Measurements from ENCODE around the gene C12orf56.
"Not testable (repeated sequence)": the region's sequence is repeated elsewhere in the genome, so short reads cannot be mapped to it uniquely, and the experiment has no call there.

Gene C12orf56

GRCh38 chr12:64385468-64385867 lies 5.1 kb downstream of the C12orf56 start:
- no peak for DNase-seq (ENCODE audit: low read depth)

GRCh38 chr12:64385019-64385418 lies 5.5 kb downstream of the C12orf56 start:
- DNase-seq (ENCODE audit: low read depth) = no peak

GRCh38 chr12:64383675-64384074 lies 6.9 kb downstream of the C12orf56 start:
- no peak for DNase-seq (ENCODE audit: low read depth)

- DNase-seq (ENCODE audit: low read depth) = no peak
Measured at GRCh38 chr12:64362721-64363305, 27.7 kb downstream of the C12orf56 start.

GRCh38 chr12:64361173-64361572 lies 29.4 kb downstream of the C12orf56 start:
- DNase-seq (ENCODE audit: low read depth) = not testable (repeated sequence)

GRCh38 chr12:64356209-64356608 lies 34.3 kb downstream of the C12orf56 start:
- DNase-seq (ENCODE audit: low read depth) = not testable (repeated sequence)

- DNase-seq (ENCODE audit: low read depth) = no peak
Measured at GRCh38 chr12:64352181-64352580, 38.4 kb downstream of the C12orf56 start.

- DNase-seq (ENCODE audit: low read depth) = no peak
Measured at GRCh38 chr12:64351265-64351664, 39.3 kb downstream of the C12orf56 start.

- no peak for DNase-seq (ENCODE audit: low read depth)
Measured at GRCh38 chr12:64347630-64348029, 42.9 kb downstream of the C12orf56 start.

- not testable (repeated sequence) for DNase-seq (ENCODE audit: low read depth)
Measured at GRCh38 chr12:64344631-64345030, 45.9 kb downstream of the C12orf56 start.

GRCh38 chr12:64340546-64340945 lies 50.0 kb downstream of the C12orf56 start:
- not testable (repeated sequence) for DNase-seq (ENCODE audit: low read depth)

- DNase-seq (ENCODE audit: low read depth) = no peak
Measured at GRCh38 chr12:64335886-64336466, 54.6 kb downstream of the C12orf56 start.

- DNase-seq (ENCODE audit: low read depth) = peak; percentile 0
Measured at GRCh38 chr12:64332938-64333337, 57.6 kb downstream of the C12orf56 start.

- DNase-seq (ENCODE audit: low read depth) = no peak
Measured at GRCh38 chr12:64332296-64332695, 58.3 kb downstream of the C12orf56 start.

- DNase-seq (ENCODE audit: low read depth) = not testable (repeated sequence)
Measured at GRCh38 chr12:64329031-64329710, 61.4 kb downstream of the C12orf56 start.

- DNase-seq (ENCODE audit: low read depth) = no peak
Measured at GRCh38 chr12:64325055-64325454, 65.5 kb downstream of the C12orf56 start.

- DNase-seq (ENCODE audit: low read depth) = peak; percentile 41
Measured at GRCh38 chr12:64323476-64324225, 66.9 kb downstream of the C12orf56 start.

GRCh38 chr12:64323006-64323405 lies 67.6 kb downstream of the C12orf56 start:
- no peak for DNase-seq (ENCODE audit: low read depth)

GRCh38 chr12:64320611-64321010 lies 69.9 kb downstream of the C12orf56 start:
- no peak for DNase-seq (ENCODE audit: low read depth)

- not testable (repeated sequence) for DNase-seq (ENCODE audit: low read depth)
Measured at GRCh38 chr12:64319540-64320225, 70.9 kb downstream of the C12orf56 start.

GRCh38 chr12:64318605-64319004 lies 72.0 kb downstream of the C12orf56 start:
- DNase-seq (ENCODE audit: low read depth) = peak; percentile 9

GRCh38 chr12:64311877-64312276 lies 78.7 kb downstream of the C12orf56 start:
- no peak for DNase-seq (ENCODE audit: low read depth)
